Measurements from ENCODE around the gene LRRC59.

DNA sequence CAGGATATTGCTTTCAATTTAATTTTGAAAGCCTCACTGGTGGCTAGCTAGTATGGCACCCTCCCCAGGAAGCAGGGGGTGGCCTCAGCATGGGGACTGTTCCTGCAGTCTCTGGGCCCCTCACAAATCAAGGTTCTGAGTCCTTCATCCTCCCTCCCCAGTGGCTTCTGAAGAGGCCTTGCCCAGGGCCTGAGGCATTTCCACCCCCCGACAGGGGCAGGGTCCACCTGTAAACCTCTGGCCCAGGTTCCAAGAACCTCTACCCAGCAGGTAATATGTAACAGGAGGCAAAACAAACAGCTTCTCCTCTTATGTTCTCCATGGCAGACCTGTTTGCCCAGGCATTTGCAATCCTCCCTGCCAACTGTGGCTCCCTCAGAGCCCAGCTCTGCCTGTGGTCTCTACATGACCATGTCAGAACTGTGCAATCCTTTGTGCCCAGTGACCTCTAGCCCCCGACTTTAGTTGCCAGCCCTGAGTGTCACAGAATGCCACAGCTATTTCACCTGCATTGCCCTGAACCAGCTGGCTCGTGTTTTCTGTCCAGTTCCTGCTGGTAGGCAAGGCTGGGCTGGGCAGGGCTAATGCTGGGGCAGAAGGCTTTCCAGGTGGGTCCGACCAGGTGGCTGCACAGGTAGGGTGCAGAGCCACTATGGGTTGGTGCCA lies 43.0 kb upstream of the LRRC59 start:
- TF ChIP-seq EZH2 (IDR thresholded peaks at IDR 0.05; ENCODE audit: insufficient read depth, low read length): no peak
- TF ChIP-seq, protein P1, sequence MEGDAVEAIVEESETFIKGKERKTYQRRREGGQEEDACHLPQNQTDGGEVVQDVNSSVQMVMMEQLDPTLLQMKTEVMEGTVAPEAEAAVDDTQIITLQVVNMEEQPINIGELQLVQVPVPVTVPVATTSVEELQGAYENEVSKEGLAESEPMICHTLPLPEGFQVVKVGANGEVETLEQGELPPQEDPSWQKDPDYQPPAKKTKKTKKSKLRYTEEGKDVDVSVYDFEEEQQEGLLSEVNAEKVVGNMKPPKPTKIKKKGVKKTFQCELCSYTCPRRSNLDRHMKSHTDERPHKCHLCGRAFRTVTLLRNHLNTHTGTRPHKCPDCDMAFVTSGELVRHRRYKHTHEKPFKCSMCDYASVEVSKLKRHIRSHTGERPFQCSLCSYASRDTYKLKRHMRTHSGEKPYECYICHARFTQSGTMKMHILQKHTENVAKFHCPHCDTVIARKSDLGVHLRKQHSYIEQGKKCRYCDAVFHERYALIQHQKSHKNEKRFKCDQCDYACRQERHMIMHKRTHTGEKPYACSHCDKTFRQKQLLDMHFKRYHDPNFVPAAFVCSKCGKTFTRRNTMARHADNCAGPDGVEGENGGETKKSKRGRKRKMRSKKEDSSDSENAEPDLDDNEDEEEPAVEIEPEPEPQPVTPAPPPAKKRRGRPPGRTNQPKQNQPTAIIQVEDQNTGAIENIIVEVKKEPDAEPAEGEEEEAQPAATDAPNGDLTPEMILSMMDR (IDR thresholded peaks at IDR 0.05; ENCODE audit: insufficient read depth, low read depth, low read length): no peak
